ENCODE data around the gene RNF115.

DNA sequence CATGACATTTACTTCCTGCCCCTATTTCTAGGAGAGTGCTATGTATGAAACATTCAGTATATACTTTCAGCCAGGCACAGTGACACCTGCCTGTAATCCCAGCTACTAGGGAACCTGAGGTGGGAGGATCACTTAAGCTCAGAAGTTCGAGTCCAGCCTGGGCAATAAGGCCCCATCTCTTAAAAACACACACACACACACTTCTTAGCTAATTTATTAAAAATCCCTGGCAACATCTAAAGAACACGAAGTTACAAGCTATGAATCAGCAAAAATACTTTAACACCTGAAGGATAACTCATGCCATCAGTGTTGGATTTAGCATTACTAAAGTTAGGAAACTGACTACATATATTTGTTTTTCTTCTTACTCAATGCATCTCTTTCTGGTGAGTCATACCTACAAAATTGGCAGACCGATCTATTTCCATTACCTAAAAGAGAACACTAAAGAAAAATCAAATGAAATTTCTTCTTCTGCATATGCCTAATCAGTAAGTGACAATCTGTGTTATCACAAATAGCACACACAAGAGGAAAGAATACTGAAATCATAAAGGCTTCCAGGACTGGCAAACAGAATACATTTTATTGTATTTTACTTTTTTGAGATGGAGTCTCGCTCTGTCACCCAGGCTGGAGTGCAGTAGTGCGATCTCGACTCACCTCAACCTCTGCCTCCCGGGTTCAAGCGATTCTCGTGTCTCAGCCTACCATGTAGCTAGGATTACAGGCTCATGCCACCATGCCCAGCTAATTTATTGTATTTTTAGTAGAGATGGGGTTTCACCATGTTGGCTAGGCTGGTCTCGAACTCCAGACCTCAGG lies 41.4 kb downstream of the RNF115 start:
- TF ChIP-seq, protein P1, sequence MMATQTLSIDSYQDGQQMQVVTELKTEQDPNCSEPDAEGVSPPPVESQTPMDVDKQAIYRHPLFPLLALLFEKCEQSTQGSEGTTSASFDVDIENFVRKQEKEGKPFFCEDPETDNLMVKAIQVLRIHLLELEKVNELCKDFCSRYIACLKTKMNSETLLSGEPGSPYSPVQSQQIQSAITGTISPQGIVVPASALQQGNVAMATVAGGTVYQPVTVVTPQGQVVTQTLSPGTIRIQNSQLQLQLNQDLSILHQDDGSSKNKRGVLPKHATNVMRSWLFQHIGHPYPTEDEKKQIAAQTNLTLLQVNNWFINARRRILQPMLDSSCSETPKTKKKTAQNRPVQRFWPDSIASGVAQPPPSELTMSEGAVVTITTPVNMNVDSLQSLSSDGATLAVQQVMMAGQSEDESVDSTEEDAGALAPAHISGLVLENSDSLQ (IDR thresholded peaks at IDR 0.05) = no peak
- TF ChIP-seq LEF1 (IDR thresholded peaks at IDR 0.05; ENCODE audit: borderline replicate concordance) = no peak
- TF ChIP-seq FOXK2 (IDR thresholded peaks at IDR 0.05) = no peak
- no peak for TF ChIP-seq FOXM1 (IDR thresholded peaks at IDR 0.05; ENCODE audit: borderline replicate concordance)
- no peak for TF ChIP-seq TARDBP (IDR thresholded peaks at IDR 0.05)
- no peak for TF ChIP-seq SUZ12 (IDR thresholded peaks at IDR 0.05)
- TF ChIP-seq BHLHE40 (IDR thresholded peaks at IDR 0.05; ENCODE audit: borderline replicate concordance) = no peak
